ENCODE data around the gene GATB.

GRCh38 chr4:151675411-151675971, 85.3 kb downstream of the GATB start:
- TF ChIP-seq CTCF (conservative IDR thresholded peaks at IDR 0.05 in 1 of 2, IDR thresholded peaks at IDR 0.05 in 1 of 2; ENCODE audit: low read depth in 1 of 2, low read length in 2 of 2) (no peak), EZH2 (IDR thresholded peaks at IDR 0.05; ENCODE audit: low read length, missing control alignments) (no peak)

All from fibroblast of lung (primary cell).